ENCODE measurements around the gene AJM1. TPM values are rescaled to one million over a fixed set of nuclear protein-coding genes. Genes with fewer than 3 reads are reported as not detected.
A peak's percentile ranks its signal among the peaks of the same experiment; 100 is the strongest.
"Not testable (repeated sequence)": the region's sequence is repeated elsewhere in the genome, so short reads cannot be mapped to it uniquely, and the experiment has no call there.

Gene AJM1
- total RNA-seq, 3 donors from 2014 or later: 7.4 to 21.6 (median 16.4) TPM

DNA sequence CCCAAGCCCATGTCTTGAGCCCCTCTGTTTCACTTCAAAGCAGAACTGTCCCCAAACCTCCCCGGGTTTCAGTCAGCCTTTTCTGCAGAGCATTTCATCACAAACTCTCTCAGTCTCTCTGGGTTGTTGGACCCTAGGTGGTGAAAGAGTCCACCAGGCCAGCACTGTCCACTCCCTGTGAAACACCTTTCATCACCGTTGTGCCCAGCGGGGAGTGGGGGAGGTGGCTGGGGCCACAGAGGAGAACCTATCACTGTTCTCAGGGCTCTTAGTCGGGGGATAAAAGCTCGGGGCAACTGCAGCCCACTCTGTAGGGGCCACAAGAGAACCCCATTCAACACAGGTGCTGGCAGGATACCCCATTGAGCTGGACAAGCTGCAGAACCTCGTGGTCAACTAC is 40.0 kb upstream of the AJM1 start:
- Histone ChIP-seq H3K36me3 (ENCODE audit: low read depth) (no peaks in the 10 kb centered on the region), H3K4me1 (ENCODE audit: low read depth) (peaks cover 43% of the 10 kb centered on the region), H3K4me3 (no peak overlapping the region), H3K9me3 (no peaks in the 10 kb centered on the region)
- intact Hi-C loops (cut with DNase I, micrococcal nuclease): no loop called here
- DNase-seq (no peak), ATAC-seq (no peak)
- TF ChIP-seq, protein P1, sequence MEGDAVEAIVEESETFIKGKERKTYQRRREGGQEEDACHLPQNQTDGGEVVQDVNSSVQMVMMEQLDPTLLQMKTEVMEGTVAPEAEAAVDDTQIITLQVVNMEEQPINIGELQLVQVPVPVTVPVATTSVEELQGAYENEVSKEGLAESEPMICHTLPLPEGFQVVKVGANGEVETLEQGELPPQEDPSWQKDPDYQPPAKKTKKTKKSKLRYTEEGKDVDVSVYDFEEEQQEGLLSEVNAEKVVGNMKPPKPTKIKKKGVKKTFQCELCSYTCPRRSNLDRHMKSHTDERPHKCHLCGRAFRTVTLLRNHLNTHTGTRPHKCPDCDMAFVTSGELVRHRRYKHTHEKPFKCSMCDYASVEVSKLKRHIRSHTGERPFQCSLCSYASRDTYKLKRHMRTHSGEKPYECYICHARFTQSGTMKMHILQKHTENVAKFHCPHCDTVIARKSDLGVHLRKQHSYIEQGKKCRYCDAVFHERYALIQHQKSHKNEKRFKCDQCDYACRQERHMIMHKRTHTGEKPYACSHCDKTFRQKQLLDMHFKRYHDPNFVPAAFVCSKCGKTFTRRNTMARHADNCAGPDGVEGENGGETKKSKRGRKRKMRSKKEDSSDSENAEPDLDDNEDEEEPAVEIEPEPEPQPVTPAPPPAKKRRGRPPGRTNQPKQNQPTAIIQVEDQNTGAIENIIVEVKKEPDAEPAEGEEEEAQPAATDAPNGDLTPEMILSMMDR (IDR thresholded peaks at IDR 0.05): no peak

DNA sequence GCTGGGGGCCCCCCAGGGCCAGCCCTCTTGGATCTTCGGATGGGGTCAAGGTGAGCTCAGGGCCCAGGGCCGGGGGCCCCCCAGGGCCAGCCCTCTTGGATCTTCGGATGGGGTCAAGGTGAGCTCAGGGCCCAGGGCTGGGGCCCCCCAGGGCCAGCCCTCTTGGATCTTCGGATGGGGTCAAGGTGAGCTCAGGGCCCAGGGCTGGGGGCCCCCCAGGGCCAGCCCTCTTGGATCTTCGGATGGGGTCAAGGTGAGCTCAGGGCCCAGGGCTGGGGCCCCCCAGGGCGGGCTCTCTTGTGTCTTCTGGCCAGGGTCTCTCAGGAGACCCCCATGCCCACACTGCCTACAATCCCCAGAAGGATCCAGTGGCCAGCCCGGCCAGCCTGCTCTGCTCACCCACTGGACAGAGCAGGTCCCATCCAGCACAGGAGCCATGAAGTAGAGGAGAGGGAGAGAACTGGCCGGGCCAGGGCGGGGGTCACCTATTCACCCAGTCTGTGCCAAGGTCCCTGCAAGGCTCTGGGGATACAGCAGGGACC is 39.2 kb upstream of the AJM1 start:
- DNase-seq; H3K4me3 ChIP-seq; H3K36me3 ChIP-seq (ENCODE audit: low read depth); H3K9me3 ChIP-seq; intact Hi-C loops (cut with DNase I, micrococcal nuclease); ATAC-seq: not testable (repeated sequence)
- peaks cover 43% of the 10 kb centered on the region for H3K4me1 ChIP-seq (ENCODE audit: low read depth)

DNA sequence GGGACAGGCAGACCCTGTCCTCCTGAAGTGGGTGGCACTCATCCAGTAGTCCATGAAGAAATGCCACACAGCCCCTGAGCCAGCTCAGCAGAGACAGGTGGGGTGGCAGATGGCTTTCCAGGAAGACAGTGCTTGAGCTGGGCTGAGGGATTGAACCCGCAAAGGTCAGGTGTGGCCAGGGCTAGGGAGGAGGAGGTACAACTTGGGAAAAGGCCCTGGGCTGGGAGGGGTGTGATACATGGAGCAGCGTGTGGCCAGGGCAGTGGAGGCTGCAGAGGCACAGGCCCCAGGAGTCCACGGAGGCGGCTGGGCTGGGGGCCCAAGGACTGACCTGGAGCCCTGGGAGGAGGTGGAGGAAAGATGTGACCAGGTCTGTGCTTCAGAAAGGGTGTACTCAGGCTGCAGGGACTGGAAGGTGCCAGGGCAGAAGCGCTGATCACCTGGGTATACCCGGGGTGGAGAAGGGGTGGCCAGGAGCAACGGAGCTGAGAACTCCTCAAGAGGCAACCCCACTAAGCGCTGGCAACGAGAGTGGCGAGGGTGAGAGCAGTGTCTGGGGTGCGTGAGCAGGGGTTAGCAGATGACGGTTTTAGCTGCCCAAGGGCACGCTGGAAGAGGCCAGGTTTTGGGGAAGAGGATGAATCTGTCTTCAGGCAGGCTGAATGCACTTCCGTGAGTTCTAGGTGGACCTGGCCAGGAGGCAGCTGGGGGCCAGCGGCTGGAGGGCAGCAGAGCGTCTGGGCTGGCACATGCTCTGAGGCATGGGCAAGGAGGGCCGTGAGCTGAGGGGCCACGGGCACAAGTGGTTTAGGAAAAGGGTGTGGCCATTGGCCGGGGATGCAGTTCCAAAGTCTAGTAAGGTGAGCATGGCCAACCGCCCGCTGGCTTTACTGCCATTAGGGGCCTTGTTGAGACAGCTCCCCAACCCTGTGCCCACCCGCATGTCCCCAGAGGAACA is 38.4 kb upstream of the AJM1 start:
- TF ChIP-seq, protein P1 (IDR thresholded peaks at IDR 0.05): no peak
- H3K9me3 ChIP-seq: no peaks in the 10 kb centered on the region
- peaks cover 37% of the 10 kb centered on the region for H3K4me1 ChIP-seq (ENCODE audit: low read depth)
- no peak overlapping the region for H3K4me3 ChIP-seq
- no peaks in the 10 kb centered on the region for H3K36me3 ChIP-seq (ENCODE audit: low read depth)
- intact Hi-C loops (cut with DNase I, micrococcal nuclease): no loop called here
- ATAC-seq (no peak), DNase-seq (peak in 1 of 3 donors; percentile 48)

DNA sequence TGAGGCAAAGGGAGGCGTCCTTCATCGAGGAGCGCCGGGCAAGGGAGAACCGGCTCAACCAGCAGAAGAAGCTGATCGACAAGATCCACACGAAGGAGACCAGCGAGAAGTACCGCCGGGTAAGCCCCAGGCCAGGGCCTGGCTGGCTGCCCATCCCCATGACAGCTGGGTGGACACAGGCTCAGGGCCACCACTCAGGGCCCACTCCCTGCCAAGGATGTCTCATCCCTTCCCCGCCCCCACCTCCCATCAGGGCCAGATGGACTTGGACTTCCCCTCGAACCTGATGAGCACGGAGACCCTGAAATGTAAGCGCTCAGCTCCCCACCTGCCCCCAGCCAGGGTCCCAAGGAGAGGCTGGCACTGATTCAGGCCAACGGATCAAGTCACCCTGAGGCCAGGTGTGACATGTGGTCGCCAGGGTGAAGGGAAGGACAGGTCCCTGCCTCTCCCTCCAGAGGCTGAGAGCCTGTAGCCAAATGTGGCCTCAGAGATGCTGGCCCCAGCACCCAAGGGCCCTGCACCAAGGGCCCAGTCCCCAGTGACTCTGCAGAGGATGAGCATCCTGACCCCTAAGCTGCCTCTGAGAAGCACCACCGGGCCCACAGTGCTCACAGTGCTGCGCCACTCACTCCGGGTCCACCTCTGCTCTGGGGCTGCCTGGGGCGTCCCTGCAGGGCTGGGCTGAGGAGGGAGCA is 37.6 kb upstream of the AJM1 start:
- TF ChIP-seq, protein P1 (IDR thresholded peaks at IDR 0.05): no peak
- intact Hi-C loops (cut with DNase I, micrococcal nuclease): no loop called here
- Histone ChIP-seq H3K4me3 (no peak overlapping the region), H3K4me1 (ENCODE audit: low read depth) (peaks cover 36% of the 10 kb centered on the region), H3K9me3 (no peaks in the 10 kb centered on the region), H3K36me3 (ENCODE audit: low read depth) (no peaks in the 10 kb centered on the region)
- peak in 1 of 3 donors; percentile 41 for DNase-seq
- ATAC-seq: no peak

DNA sequence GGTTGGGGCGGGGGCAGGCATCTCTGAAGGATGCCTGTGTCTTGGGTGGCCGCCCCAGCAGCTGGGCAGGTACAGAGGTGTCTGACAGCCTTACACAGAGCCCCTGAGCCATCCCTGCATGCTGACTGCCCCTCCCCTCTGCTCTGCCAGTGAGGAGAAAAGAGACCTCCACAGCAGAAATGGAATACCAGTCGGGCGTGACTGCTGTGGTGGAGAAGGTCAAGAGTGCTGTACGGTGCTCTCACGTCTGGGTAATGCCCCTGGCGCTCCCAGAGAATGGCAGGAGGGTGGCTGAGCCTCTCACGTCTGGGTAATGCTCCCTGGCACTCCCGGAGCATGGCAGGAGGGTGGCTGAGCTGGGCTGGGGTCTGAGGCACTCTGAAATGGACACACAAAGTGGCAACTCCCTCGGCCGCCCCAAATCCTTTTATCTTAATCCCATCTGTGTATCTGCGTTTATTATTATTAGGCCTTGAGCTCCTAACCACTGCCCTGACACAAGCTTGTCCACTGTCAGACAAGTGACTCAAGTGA is 37.0 kb upstream of the AJM1 start:
- Histone ChIP-seq H3K36me3 (ENCODE audit: low read depth) (no peaks in the 10 kb centered on the region), H3K4me3 (no peak overlapping the region), H3K9me3 (no peaks in the 10 kb centered on the region), H3K4me1 (ENCODE audit: low read depth) (peaks cover 37% of the 10 kb centered on the region)
- intact Hi-C loops (cut with DNase I, micrococcal nuclease): no loop called here
- ATAC-seq (no peak), DNase-seq (peak in 1 of 3 donors; percentile 46)
- TF ChIP-seq, protein P1 (IDR thresholded peaks at IDR 0.05): no peak

Measured in mucosa of descending colon (tissue), 3 donors.